HuH-7.5 (cell line): Measurements from ENCODE around the gene DPF1.
"Not testable (repeated sequence)": the region's sequence is repeated elsewhere in the genome, so short reads cannot be mapped to it uniquely, and the experiment has no call there.

Experiments used
- DNase-seq: peaks from one replicate; pipeline ENCODE4 v3.0.0; 2011; ENCODE audit warnings: low spot score

The DPF1 gene

GRCh38 chr19:38224014-38224862, at the start of gene DPF1:
TSS of gene DPF1 (minus strand) at chr19:38224222. CDS start at chr19:38224142, 80 bp downstream.
- DNase-seq: peak; percentile 99

GRCh38 chr19:38273499-38273898, 49.5 kb upstream of the DPF1 start:
- DNase-seq: peak; percentile 43

DNA sequence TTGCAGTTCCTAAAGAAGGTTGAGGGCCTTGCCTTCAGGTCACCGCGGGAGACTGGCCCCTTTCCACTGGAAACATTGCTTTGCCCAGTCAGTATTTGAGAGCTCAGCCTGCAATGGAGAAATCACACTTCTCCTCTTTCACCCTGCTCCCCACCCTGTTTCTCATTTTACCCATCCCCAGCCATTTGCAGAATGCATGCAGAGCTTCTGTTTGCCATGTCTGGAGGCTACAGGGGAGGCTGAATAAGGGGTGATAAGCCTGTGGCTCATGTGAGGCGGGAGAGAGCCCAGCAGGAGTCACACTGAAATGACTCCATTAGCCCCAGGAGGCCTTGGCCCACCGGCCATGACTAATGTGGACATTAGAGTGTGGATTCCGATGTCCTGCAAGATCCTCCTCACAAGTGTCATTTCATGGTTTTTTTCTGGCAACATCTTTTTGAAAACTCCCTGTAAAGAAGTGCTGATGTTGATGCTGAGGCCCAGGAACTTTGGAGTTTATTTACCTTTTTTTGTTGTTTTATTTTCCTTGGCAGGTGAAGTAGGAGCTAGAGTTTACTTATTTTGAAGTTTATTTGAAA, 46.7 kb upstream of the DPF1 start:
- DNase-seq: no peak

GRCh38 chr19:38268539-38268938, 44.5 kb upstream of the DPF1 start:
- DNase-seq: no peak

DNA sequence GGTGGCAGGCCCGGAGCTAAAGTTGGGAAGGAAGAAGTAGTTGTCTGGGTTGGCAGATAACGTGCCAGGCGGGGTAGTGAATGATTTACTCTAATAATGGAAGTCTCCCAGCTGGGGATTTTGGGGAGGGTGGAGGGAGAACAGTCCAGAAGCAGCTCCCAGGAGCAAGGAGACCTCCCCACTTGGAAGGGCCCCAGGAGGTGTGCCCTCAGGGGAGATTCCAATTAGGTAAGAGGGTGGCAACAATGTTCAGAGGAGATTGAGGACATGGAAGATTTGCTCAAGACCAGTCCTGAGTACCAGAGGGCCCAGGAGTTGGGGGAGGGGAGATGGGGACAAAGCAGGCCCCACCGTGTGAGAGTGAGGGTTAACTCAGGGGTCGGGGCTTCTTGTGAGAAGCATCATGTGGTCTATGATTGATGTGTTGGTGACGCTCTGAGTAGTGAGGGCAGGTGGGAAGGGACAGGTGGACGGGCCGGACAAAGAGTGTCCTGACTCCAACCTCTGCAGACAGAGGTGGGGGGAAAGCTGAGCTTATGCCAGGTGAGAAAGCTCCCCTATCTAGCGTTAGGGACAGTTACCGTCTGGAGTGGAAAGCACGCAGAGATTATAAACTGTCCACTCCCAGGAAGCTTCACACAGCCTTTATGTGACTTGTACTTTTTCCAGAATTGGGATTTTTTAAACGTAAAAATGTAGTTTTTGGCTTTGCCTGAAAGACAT, 43.9 kb upstream of the DPF1 start:
- no peak for DNase-seq

DNA sequence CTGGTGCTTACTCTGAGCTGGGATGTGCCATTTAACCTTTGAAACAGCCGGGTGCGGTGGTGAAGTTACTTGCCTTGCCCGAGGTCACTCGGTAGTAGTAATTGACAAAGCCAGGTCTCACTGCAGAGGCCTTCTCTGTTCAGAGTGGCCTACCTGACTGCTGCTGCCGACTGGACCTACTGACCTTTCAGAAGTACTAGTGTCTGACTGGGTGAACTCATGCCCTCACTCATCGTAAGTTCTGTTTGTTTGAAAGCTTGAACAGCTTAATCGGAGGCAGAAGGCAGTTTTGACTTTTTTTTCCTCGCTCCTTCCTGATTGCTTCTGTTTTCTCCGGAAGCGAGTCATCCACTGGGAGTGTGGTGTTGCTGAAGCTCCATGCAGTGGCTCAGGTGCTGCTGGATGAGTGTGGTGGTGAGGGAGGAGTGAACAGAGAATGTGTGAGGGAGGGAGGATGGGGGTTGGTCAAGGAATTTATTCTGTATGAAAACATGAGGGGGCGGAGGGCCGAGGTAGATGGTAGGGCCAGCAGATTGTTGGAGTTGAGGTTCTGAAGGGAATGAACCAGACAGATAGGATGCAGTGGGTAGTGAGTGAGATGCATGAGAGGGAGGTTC, 43.1 kb upstream of the DPF1 start:
- peak; percentile 52 for DNase-seq

DNA sequence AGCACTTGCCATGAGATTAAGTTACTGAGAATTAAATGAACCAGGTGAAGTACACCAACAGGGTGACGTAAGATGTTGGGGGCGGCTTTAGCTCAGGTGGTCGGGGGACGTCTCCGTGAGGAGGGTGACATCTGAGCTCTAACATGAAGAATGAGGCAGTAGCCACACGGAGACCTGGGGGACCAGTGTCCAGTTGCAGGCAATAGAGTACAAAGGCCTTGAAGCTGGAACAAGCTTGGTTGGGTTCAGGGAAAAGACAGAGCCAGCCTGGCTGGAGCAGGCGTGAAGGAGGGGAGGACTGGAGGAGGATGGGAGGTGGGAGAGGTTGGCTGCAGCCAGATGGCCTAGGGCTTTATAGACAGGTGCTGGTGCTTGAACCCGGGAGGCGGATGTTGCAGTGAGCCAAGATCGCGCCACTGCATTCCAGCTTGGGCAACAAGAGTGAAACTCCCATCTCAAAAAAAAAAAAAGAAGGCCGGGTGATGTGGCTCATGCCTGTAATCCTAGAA, 42.0 kb upstream of the DPF1 start:
- no peak for DNase-seq

GRCh38 chr19:38265213-38265861, 41.3 kb upstream of the DPF1 start:
- no peak for DNase-seq

DNA sequence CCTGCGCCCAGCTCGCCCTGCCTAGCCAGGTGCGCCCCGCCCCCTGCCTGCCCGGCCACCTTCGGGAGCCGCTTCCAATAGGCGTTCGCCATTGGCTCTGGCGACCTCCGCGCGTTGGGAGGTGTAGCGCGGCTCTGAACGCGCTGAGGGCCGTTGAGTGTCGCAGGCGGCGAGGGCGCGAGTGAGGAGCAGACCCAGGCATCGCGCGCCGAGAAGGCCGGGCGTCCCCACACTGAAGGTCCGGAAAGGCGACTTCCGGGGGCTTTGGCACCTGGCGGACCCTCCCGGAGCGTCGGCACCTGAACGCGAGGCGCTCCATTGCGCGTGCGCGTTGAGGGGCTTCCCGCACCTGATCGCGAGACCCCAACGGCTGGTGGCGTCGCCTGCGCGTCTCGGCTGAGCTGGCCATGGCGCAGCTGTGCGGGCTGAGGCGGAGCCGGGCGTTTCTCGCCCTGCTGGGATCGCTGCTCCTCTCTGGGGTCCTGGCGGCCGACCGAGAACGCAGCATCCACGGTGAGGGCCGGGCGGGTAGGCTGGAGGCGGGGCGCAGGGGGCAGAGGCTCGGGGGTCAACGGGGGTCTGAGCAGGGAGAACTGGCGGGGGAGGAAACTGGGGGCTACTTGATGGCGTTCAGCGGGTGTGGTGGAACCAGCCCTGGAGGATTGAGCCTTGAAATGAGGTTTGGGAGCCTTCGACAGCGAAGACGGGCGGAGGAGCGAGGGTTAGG, 40.6 kb upstream of the DPF1 start, which contains the start of gene SPINT2:
TSS of gene SPINT2 (plus strand) at position 88 of the 727 bp plus-strand sequence. CDS start at position 408, 320 bp downstream.
- DNase-seq: no peak

- DNase-seq: no peak
Observed at GRCh38 chr19:38263689-38264485, 39.9 kb upstream of the DPF1 start.

DNA sequence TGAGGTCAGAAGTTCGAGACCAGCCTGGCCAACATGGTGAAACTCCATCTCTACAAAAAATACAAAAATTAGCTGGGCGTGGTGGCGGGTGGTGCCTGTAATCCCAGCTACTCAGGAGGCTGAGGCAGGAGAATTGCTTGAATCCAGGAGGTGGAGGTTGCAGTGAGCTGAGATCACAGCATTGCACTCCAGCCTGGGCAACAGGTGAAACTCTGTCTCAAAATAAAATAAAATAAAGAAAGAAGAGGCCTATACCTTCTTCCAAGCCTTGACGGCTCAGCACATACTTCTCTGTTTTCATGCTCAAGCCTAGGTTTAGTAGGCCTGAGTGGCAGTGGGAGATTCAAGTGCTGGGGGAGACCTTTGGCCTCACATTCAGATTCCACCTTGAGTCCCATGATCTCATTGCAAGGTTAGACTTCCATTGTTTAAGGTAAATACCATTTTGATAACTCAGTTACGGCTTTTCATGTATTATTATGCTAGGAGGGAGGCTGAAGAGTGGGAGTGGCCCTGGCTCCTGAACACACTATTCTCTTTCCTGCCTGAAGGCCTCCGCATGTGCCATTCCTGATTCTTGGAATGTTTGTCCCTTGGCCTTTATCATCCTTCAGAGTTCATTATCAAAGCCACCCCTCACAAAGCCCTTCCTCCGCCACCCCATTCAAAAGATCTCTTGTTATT, 38.7 kb upstream of the DPF1 start:
- no peak for DNase-seq

- not testable (repeated sequence) for DNase-seq
Observed at GRCh38 chr19:38261942-38262341, 37.9 kb upstream of the DPF1 start.

DNA sequence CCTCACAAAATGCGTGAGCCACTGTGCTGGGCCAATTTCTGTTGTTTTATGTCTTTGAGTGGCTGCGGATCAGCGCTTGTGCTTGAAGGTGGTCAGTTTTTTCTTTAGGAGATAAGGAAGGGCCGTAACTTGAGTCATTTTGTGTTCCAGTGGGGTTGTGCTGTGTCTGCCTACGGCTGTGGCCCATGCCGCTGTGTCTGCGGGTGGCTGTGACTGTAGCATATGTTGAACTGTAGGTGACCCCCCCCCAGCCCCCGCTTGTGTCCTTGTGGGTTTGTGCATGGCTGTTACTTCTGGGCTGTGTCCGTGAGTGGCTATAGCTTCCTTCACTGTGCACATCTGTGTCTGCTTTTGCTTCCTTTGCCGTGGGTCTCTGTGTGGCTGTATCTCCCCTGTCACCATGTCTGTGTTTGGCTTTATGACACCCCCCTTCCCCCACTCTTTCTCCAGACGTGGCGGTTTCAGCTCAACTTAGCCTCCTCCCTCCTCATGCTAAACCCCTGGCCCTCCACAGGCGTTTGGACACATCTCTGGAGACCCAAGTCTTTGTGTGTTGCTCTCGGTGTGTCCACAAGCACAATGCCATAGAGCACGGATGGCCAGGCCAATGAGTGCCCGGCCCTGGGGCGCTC, 31.5 kb upstream of the DPF1 start:
- DNase-seq: no peak

DNA sequence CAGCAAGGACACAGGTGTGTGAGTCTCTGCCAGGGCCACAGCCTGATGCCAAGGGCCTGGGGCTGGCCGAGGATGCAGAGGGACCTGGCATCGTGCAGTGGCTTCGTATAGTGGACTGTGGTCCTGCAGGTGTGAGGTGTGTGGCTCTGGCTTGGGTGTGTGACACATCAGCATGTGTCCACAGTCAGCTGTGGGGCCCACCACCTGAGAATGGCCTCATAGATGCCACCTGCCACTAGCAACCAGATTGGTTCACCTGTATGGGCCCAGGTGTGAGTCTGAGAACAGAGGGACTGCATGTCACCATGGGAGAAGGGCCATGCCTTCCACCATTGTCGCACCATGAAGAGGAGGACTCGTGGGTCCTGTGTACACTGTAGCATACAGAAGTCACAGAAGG, 29.8 kb upstream of the DPF1 start:
- no peak for DNase-seq

GRCh38 chr19:38252941-38253691, 29.1 kb upstream of the DPF1 start:
- DNase-seq: no peak

GRCh38 chr19:38252385-38252784, 28.4 kb upstream of the DPF1 start:
- DNase-seq: no peak

- DNase-seq: no peak
Observed at GRCh38 chr19:38251564-38252051, 27.6 kb upstream of the DPF1 start.
